Measurements from ENCODE around the gene KIF14. TPM values are rescaled to one million over a fixed set of nuclear protein-coding genes. Genes with fewer than 3 reads are reported as not detected.

The KIF14 gene
- total and polyA plus RNA-seq, 2 donors (not counting 3 experiments of a cell fraction or from before 2014, with no cell fraction given): 1.5 to 13.8 TPM

DNA sequence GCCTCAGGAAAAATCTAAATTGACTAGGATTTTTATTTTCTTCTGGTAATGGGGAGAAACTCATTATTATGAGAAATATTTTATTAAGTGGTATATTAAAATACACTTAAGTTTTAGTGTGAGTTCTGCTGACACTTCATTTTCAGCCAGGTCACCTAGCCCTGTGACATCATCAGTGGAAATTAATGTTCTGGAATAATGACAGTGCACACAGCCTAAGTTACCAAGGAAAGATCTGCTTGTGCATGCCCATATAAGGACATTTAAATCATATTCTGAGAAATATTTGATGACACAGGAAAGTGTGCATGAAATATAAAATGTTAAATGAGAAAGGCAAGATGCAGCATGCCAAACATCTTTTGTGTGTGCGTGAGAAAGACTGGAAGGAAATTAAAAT lies 102.0 kb downstream of the KIF14 start:
- DNase-seq (ENCODE audit: low read depth, low spot score) (no peak), FAIRE-seq (no peak)
- TF ChIP-seq MYC (IDR thresholded peaks at IDR 0.05; ENCODE audit: low read depth, low read length): no peak
- TF ChIP-seq POLR2AphosphoS5 (IDR thresholded peaks at IDR 0.05; ENCODE audit: insufficient read depth, low read depth, low read length): no peak
- TF ChIP-seq GATA2 (IDR thresholded peaks at IDR 0.05; ENCODE audit: insufficient read depth, insufficient read length, low read depth, low read length): no peak
- TF ChIP-seq EZH2 (IDR thresholded peaks at IDR 0.05; ENCODE audit: borderline replicate concordance, low read depth, low read length, severe bottlenecking): no peak
- no peak for TF ChIP-seq JUN (IDR thresholded peaks at IDR 0.05; ENCODE audit: borderline replicate concordance, insufficient read depth, insufficient read length, low read depth)
- H3K4me2 ChIP-seq (ENCODE audit: insufficient read depth, low read length): no peak overlapping the region
- CTCF ChIA-PET: no interaction called here
- H3K36me3 ChIP-seq (ENCODE audit: control insufficient read depth in 2 of 2, extremely low read depth in 1 of 2, insufficient read depth in 2 of 2, low read length in 2 of 2): no peaks in the 10 kb centered on the region
- no peak overlapping the region for H2AFZ ChIP-seq (ENCODE audit: low read depth, low read length)
- no peaks in the 10 kb centered on the region for H3K9me1 ChIP-seq (replicated peaks; ENCODE audit: control insufficient read depth, extremely low read depth, insufficient read depth, low read length)
- no peak overlapping the region for H3K4me3 ChIP-seq (replicated peaks in 1 of 3; ENCODE audit: insufficient read depth in 1 of 3, low read depth in 1 of 3, low read length in 3 of 3)
- dilution Hi-C loops (cut with MboI; ENCODE audit: extremely low pct_ligation_motif_present, low sequenced_read_pairs): no loop called here
- no peaks in the 10 kb centered on the region for H3K4me1 ChIP-seq (ENCODE audit: control insufficient read depth, extremely low read depth, insufficient read depth, low read length)
- H3K27ac ChIP-seq (ENCODE audit: insufficient read depth, low read depth, low read length): no peak overlapping the region
- H3K9ac ChIP-seq (replicated peaks; ENCODE audit: extremely low read depth, insufficient read depth, low read length): no peak overlapping the region
- no peaks in the 10 kb centered on the region for H3K9me3 ChIP-seq (replicated peaks; ENCODE audit: control insufficient read depth, insufficient read depth, low read length)
- intact Hi-C loops (cut with micrococcal nuclease): loop anchor here (10.0 kb wide), 1 partner anchor 1054 kb away; no protein-coding TSS in a partner anchor
- POLR2A ChIA-PET: no interaction called here
- peaks cover 6 to 16% of the 10 kb centered on the region in 2 experiments for H3K27me3 ChIP-seq (ENCODE audit: control insufficient read depth in 2 of 2, insufficient read depth in 2 of 2, low read length in 2 of 2)
- no TSS peak for BruUV-seq (replicated peaks)
- no peaks in the 10 kb centered on the region for H3K79me2 ChIP-seq (ENCODE audit: control insufficient read depth, insufficient read depth, low read length)
- H4K20me1 ChIP-seq (replicated peaks; ENCODE audit: control insufficient read depth, extremely low read depth, insufficient read depth, low read length): no peaks in the 10 kb centered on the region

DNA sequence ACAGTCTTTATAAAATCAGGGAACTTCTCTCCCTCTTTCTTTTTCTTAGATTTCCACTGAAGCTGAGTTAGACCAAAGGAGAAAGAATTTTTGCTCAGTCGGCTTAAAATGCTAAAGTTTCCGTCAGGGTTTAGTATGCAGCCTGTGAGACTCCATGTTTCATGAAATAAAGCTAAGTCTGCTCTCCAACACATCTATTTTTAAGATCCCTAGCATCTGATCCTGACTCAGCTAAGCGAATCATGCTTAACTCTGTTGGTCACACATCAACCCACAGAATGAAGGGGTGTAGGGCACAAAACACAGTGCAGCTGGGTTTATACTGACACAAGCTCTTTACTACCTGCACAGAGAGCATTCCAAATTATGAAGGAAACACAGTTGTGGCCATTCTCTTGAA lies 108.4 kb downstream of the KIF14 start:
- peak; percentile 63 for TF ChIP-seq FOS (IDR thresholded peaks at IDR 0.05; ENCODE audit: borderline replicate concordance, insufficient read depth, low read length)
- TF ChIP-seq JUN (IDR thresholded peaks at IDR 0.05; ENCODE audit: borderline replicate concordance, insufficient read depth, insufficient read length, low read depth): no peak
- TF ChIP-seq POLR2AphosphoS5 (IDR thresholded peaks at IDR 0.05; ENCODE audit: insufficient read depth, low read depth, low read length): no peak
- TF ChIP-seq CTCF (IDR thresholded peaks at IDR 0.05; ENCODE audit: extremely low read depth in 1 of 2, insufficient read depth in 1 of 2, low read depth in 1 of 2, low read length in 2 of 2): no peak
- TF ChIP-seq EZH2 (IDR thresholded peaks at IDR 0.05; ENCODE audit: borderline replicate concordance, low read depth, low read length, severe bottlenecking): no peak
- TF ChIP-seq MYC (IDR thresholded peaks at IDR 0.05; ENCODE audit: low read depth, low read length): no peak
- intact Hi-C loops (cut with micrococcal nuclease): loop anchor here (5.0 to 10.0 kb wide), 2 partner anchors 965 to 1047 kb away; no protein-coding TSS in a partner anchor
- H4K20me1 ChIP-seq (replicated peaks; ENCODE audit: control insufficient read depth, extremely low read depth, insufficient read depth, low read length): no peaks in the 10 kb centered on the region
- H3K27ac ChIP-seq (ENCODE audit: insufficient read depth, low read depth, low read length): no peak overlapping the region
- H3K4me3 ChIP-seq (replicated peaks in 1 of 3; ENCODE audit: insufficient read depth in 1 of 3, low read depth in 1 of 3, low read length in 3 of 3): no peak overlapping the region
- FAIRE-seq: peak; percentile 53
- H3K79me2 ChIP-seq (ENCODE audit: control insufficient read depth, insufficient read depth, low read length): no peaks in the 10 kb centered on the region
- H3K4me1 ChIP-seq (ENCODE audit: control insufficient read depth, extremely low read depth, insufficient read depth, low read length): no peaks in the 10 kb centered on the region
- H3K9me1 ChIP-seq (replicated peaks; ENCODE audit: control insufficient read depth, extremely low read depth, insufficient read depth, low read length): no peaks in the 10 kb centered on the region
- POLR2A ChIA-PET: no interaction called here
- no TSS peak for BruUV-seq (replicated peaks)
- no peak overlapping the region for H3K9ac ChIP-seq (replicated peaks; ENCODE audit: extremely low read depth, insufficient read depth, low read length)
- peak; percentile 13 for DNase-seq (ENCODE audit: low read depth, low spot score)
- no peak overlapping the region for H2AFZ ChIP-seq (ENCODE audit: low read depth, low read length)
- no peaks in the 10 kb centered on the region for H3K36me3 ChIP-seq (ENCODE audit: control insufficient read depth in 2 of 2, extremely low read depth in 1 of 2, insufficient read depth in 2 of 2, low read length in 2 of 2)
- H3K4me2 ChIP-seq (ENCODE audit: insufficient read depth, low read length): no peak overlapping the region
- peaks cover 8 to 21% of the 10 kb centered on the region in 2 experiments for H3K27me3 ChIP-seq (ENCODE audit: control insufficient read depth in 2 of 2, insufficient read depth in 2 of 2, low read length in 2 of 2)
- CTCF ChIA-PET: interaction anchor here (0.8 to 2.5 kb wide), 7 partner anchors 21 to 828 kb away, joined by 3 to 12 read pairs (median 4); no protein-coding TSS in a partner anchor
- dilution Hi-C loops (cut with MboI; ENCODE audit: extremely low pct_ligation_motif_present, low sequenced_read_pairs): no loop called here
- no peaks in the 10 kb centered on the region for H3K9me3 ChIP-seq (replicated peaks; ENCODE audit: control insufficient read depth, insufficient read depth, low read length)

Measured in endothelial cell of umbilical vein (primary cell).